HL-60/S4 treated with retinoic acid at 250 ng/mL for 4 days and 3 days (cell line): ENCODE measurements around the gene MFAP2.
"Not testable (repeated sequence)": the region's sequence is repeated elsewhere in the genome, so short reads cannot be mapped to it uniquely, and the experiment has no call there.

ENCODE experiments used
- in situ Hi-C: fragments of 300-500 bp; cut with MboI; formaldehyde crosslinking; loops from 2 replicates; pipeline ENCODE4 v1.7.0; 2022; ENCODE audit warnings: low sequenced_read_pairs

The MFAP2 gene

GRCh38 chr1:16936580-16936979 is 43.8 kb downstream of the MFAP2 start:
- in situ Hi-C loops, result not testable (repeated sequence)

GRCh38 chr1:16933945-16934344 is 46.5 kb downstream of the MFAP2 start:
- in situ Hi-C loops, result not testable (repeated sequence)

- in situ Hi-C loops, result not testable (repeated sequence)
Measured at GRCh38 chr1:16931206-16931934, 49.0 kb downstream of the MFAP2 start.

GRCh38 chr1:16929146-16930041 is 51.0 kb downstream of the MFAP2 start:
- in situ Hi-C loops, result not testable (repeated sequence)

GRCh38 chr1:16927711-16928485 is 52.5 kb downstream of the MFAP2 start:
- in situ Hi-C loops, result no loop called here

- in situ Hi-C loops, result no loop called here
Measured at GRCh38 chr1:16927256-16927655, 53.2 kb downstream of the MFAP2 start.

- in situ Hi-C loops, result no loop called here
Measured at GRCh38 chr1:16926491-16927073, 53.8 kb downstream of the MFAP2 start.

GRCh38 chr1:16925635-16926490 is 54.6 kb downstream of the MFAP2 start:
- in situ Hi-C loops, result no loop called here

GRCh38 chr1:16924919-16925477 is 55.4 kb downstream of the MFAP2 start:
- in situ Hi-C loops, result no loop called here
